Panc1 (cell line): Measurements from ENCODE around the gene COMMD4.

ENCODE experiments used
- TF ChIP-seq, protein P1 (sequence below), 2 experiments: IDR thresholded peaks; 2 replicates each; pipeline ENCODE4 v1.6.1; 2011 to 2012; ENCODE audit warnings: low read depth in 2 of 2, control low read depth in 1 of 2, low read length in 1 of 2, mild to moderate bottlenecking in 1 of 2, moderate library complexity in 1 of 2; ENCODE audit not compliant: insufficient read depth in 1 of 2
- TF ChIP-seq, protein P2 (sequence below): fragments of 450-650 bp; IDR thresholded peaks from 2 replicates; pipeline ENCODE4 v1.5.1; 2017; ENCODE audit warnings: mild to moderate bottlenecking

DNA sequence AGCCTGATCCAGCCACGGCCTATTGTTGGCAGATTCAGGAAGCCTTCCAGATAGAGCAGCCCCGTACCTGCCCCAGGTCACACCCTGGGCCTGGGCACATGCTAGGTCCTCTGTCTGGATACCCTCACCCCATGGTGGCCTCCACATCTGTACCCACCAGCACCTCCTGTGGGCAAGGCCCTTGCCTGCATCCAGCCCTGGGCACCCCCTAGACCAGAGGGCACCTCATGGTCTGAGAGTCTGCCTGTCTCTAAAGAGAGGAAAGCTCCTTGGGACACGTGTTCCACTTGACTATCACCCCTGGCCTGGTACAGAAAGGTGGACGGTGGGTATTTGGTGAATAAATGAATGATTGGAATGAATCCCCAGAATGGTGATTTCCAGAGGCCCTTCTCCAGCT, 8.9 kb upstream of the COMMD4 start:
- TF ChIP-seq, protein P1, sequence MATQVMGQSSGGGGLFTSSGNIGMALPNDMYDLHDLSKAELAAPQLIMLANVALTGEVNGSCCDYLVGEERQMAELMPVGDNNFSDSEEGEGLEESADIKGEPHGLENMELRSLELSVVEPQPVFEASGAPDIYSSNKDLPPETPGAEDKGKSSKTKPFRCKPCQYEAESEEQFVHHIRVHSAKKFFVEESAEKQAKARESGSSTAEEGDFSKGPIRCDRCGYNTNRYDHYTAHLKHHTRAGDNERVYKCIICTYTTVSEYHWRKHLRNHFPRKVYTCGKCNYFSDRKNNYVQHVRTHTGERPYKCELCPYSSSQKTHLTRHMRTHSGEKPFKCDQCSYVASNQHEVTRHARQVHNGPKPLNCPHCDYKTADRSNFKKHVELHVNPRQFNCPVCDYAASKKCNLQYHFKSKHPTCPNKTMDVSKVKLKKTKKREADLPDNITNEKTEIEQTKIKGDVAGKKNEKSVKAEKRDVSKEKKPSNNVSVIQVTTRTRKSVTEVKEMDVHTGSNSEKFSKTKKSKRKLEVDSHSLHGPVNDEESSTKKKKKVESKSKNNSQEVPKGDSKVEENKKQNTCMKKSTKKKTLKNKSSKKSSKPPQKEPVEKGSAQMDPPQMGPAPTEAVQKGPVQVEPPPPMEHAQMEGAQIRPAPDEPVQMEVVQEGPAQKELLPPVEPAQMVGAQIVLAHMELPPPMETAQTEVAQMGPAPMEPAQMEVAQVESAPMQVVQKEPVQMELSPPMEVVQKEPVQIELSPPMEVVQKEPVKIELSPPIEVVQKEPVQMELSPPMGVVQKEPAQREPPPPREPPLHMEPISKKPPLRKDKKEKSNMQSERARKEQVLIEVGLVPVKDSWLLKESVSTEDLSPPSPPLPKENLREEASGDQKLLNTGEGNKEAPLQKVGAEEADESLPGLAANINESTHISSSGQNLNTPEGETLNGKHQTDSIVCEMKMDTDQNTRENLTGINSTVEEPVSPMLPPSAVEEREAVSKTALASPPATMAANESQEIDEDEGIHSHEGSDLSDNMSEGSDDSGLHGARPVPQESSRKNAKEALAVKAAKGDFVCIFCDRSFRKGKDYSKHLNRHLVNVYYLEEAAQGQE (IDR thresholded peaks at IDR 0.05; ENCODE audit: insufficient read depth in 1 of 2, low read depth in 2 of 2, low read length in 1 of 2): no peak
- TF ChIP-seq, protein P2, sequence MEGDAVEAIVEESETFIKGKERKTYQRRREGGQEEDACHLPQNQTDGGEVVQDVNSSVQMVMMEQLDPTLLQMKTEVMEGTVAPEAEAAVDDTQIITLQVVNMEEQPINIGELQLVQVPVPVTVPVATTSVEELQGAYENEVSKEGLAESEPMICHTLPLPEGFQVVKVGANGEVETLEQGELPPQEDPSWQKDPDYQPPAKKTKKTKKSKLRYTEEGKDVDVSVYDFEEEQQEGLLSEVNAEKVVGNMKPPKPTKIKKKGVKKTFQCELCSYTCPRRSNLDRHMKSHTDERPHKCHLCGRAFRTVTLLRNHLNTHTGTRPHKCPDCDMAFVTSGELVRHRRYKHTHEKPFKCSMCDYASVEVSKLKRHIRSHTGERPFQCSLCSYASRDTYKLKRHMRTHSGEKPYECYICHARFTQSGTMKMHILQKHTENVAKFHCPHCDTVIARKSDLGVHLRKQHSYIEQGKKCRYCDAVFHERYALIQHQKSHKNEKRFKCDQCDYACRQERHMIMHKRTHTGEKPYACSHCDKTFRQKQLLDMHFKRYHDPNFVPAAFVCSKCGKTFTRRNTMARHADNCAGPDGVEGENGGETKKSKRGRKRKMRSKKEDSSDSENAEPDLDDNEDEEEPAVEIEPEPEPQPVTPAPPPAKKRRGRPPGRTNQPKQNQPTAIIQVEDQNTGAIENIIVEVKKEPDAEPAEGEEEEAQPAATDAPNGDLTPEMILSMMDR: no peak
